ENCODE measurements around the gene RMDN2. TPM values are rescaled to one million over a fixed set of nuclear protein-coding genes. Genes with fewer than 3 reads are reported as not detected.

Gene RMDN2
- total and polyA plus RNA-seq, 3 experiments from 2014 or later: 4.1 to 6.3 (median 4.2) TPM

DNA sequence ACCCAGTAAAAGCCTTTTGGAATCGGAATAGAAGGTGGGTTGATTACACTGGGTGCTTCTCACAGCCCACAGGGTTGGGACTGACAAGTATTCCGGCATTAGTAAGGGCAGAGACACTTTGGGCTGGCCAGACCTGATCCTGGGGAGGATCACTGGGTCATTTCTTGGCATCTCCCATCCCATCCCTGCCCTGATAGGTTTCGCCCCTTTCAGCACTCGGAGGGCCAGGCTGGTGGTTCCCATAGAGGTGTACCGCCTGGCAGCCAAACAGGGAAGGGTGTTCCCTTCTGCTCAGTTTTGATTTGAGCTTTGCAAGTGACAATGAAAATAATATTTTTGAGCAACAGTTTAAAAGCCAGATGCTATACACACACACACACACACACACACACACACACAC is 113.6 kb downstream of the RMDN2 start:
- no peak for DNase-seq
- H3K9me3 Mint-ChIP-seq: peaks cover 0 to 6% (median 4%) of the 10 kb centered on the region in 5 donors
- H3K36me3 ChIP-seq (ENCODE audit: insufficient read depth, low read length): no peaks in the 10 kb centered on the region
- ChIA-PET POLR2A (interaction anchor here (0.7 kb wide), 1 partner anchor 610 kb away, joined by 3 read pairs; no protein-coding TSS in a partner anchor), CTCF (no interaction called here)
- no peaks in the 10 kb centered on the region for H3K9me3 ChIP-seq (ENCODE audit: low read length)
- H3K4me3 ChIP-seq (ENCODE audit: low read length): no peak overlapping the region
- H3K27me3 ChIP-seq (ENCODE audit: insufficient read depth, low read length, poor library complexity, severe bottlenecking): peaks cover 7% of the 10 kb centered on the region
- H3K4me3 Mint-ChIP-seq: no peak overlapping the region
- no peak overlapping the region for H3K27ac Mint-ChIP-seq
- H3K36me3 Mint-ChIP-seq: peaks cover 0 to 10% (median 2%) of the 10 kb centered on the region in 3 donors
- H3K27ac ChIP-seq (ENCODE audit: low read depth, low read length): no peak overlapping the region
- H3K4me1 Mint-ChIP-seq: peaks cover 4 to 11% (median 9%) of the 10 kb centered on the region in 3 donors
- peaks cover 27 to 75% of the 10 kb centered on the region in 2 donors for H3K27me3 Mint-ChIP-seq
- H3K4me1 ChIP-seq (ENCODE audit: insufficient read depth, low read length): no peaks in the 10 kb centered on the region

DNA sequence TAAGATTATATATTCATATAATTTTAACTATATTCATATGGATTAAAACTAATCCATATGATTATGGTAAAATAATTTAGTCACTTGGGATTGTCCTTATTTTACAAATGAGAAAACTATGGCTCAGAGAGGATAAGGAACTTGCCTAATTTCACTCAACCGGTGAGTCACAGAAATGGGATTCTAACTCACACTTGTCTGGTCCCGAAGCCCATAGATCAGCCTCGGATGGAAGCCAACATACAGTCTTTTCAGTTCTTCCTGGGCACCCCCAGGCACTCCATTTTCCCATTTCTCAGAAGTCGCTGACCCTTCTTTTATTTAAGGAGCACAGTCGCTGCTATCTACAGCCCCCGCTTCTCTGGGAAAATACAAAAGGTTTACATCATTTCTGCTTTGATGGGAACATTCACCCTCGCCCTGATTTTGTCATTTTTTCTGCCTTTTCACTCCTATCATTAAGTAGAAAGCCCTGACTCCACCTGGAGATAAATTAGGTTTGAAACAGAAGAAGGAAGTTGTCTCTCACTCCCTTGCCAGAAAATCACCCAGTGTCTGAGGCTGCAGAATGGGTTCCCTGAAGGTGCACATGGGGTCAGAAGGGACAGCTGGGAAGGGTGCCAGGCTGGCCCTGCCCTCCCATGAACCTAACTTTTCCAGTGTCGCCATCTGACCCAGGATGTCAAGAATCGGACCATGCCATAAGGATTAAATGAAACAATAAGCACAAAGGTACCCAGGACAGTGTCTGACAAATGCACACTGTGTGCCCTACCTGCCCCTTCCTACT is 114.2 kb downstream of the RMDN2 start:
- Histone ChIP-seq H3K9me3 (ENCODE audit: low read length) (no peaks in the 10 kb centered on the region), H3K27ac (ENCODE audit: low read depth, low read length) (no peak overlapping the region), H3K4me1 (ENCODE audit: insufficient read depth, low read length) (no peaks in the 10 kb centered on the region), H3K4me3 (ENCODE audit: low read length) (no peak overlapping the region), H3K36me3 (ENCODE audit: insufficient read depth, low read length) (no peaks in the 10 kb centered on the region), H3K27me3 (ENCODE audit: insufficient read depth, low read length, poor library complexity, severe bottlenecking) (peaks cover 7% of the 10 kb centered on the region)
- H3K27ac Mint-ChIP-seq: no peak overlapping the region
- DNase-seq: no peak
- peaks cover 0 to 6% (median 4%) of the 10 kb centered on the region in 5 donors for H3K9me3 Mint-ChIP-seq
- peaks cover 0 to 12% (median 2%) of the 10 kb centered on the region in 3 donors for H3K36me3 Mint-ChIP-seq
- CTCF ChIA-PET: no interaction called here
- H3K4me1 Mint-ChIP-seq: peaks cover 4 to 11% (median 9%) of the 10 kb centered on the region in 3 donors
- POLR2A ChIA-PET: no interaction called here
- peaks cover 29 to 72% of the 10 kb centered on the region in 2 donors for H3K27me3 Mint-ChIP-seq
- peak overlapping the region in 1 of 7 donors; percentile 33 for H3K4me3 Mint-ChIP-seq

DNA sequence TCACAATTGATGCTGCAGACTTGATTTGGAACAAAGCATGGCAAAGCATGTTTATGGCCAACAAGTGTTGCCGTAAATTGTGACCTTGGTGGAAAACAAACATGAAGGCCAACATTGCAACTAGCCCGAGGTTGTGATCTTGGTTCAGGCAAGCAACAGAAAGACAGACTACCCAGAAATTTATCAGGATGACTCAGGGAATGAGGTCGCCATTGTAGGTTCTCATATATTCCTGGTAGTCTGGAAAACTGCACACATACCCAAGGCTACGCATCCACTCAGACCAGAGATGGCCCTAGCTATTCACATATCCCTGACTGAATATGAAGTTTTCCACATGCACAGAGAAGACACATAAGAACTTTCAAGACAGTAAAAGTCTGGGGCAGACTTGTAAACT is 120.7 kb downstream of the RMDN2 start:
- peaks cover 0 to 6% (median 4%) of the 10 kb centered on the region in 5 donors for H3K9me3 Mint-ChIP-seq
- no peaks in the 10 kb centered on the region for H3K9me3 ChIP-seq (ENCODE audit: low read length)
- CTCF ChIA-PET: no interaction called here
- H3K27me3 Mint-ChIP-seq: peaks cover 12 to 49% of the 10 kb centered on the region in 2 donors
- peaks cover 0 to 15% (median 1%) of the 10 kb centered on the region in 3 donors for H3K36me3 Mint-ChIP-seq
- no peaks in the 10 kb centered on the region for H3K4me1 ChIP-seq (ENCODE audit: insufficient read depth, low read length)
- H3K4me1 Mint-ChIP-seq: no peaks in the 10 kb centered on the region
- POLR2A ChIA-PET: no interaction called here
- no peak for DNase-seq
- no peak overlapping the region for H3K4me3 Mint-ChIP-seq
- H3K36me3 ChIP-seq (ENCODE audit: insufficient read depth, low read length): no peaks in the 10 kb centered on the region
- H3K4me3 ChIP-seq (ENCODE audit: low read length): no peak overlapping the region
- no peak overlapping the region for H3K27ac ChIP-seq (ENCODE audit: low read depth, low read length)
- H3K27ac Mint-ChIP-seq: no peak overlapping the region
- no peaks in the 10 kb centered on the region for H3K27me3 ChIP-seq (ENCODE audit: insufficient read depth, low read length, poor library complexity, severe bottlenecking)

DNA sequence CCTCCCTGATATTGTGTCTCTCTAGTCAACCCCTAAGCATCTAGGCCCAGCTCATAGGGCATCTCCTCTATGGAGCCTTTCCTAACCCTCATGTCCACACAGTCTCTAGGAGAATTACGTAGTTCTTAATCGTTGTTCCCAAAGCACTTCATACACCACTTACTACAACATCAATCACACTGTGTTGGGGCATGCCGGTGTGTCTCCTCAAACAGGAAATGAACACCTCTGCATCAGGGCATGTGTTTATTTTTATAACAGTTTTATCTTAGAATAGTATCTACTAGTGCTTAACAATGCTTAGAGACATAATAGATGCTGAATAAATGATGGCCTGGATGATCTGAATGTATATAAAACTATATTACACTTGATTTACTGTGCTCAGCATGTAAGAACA is 131.1 kb downstream of the RMDN2 start:
- Histone ChIP-seq H3K36me3 (ENCODE audit: insufficient read depth, low read length) (no peaks in the 10 kb centered on the region), H3K27me3 (ENCODE audit: insufficient read depth, low read length, poor library complexity, severe bottlenecking) (no peaks in the 10 kb centered on the region), H3K4me1 (ENCODE audit: insufficient read depth, low read length) (no peaks in the 10 kb centered on the region), H3K9me3 (ENCODE audit: low read length) (no peaks in the 10 kb centered on the region), H3K27ac (ENCODE audit: low read depth, low read length) (no peak overlapping the region), H3K4me3 (ENCODE audit: low read length) (no peak overlapping the region)
- DNase-seq: no peak
- Mint-ChIP-seq H3K9me3 (no peaks in the 10 kb centered on the region), H3K27ac (peak overlapping the region in 1 of 8 donors; percentile 25), H3K36me3 (no peaks in the 10 kb centered on the region), H3K27me3 (peaks cover 20 to 39% of the 10 kb centered on the region in 2 donors), H3K4me1 (no peaks in the 10 kb centered on the region), H3K4me3 (no peak overlapping the region)
- ChIA-PET POLR2A (no interaction called here), CTCF (no interaction called here)

DNA sequence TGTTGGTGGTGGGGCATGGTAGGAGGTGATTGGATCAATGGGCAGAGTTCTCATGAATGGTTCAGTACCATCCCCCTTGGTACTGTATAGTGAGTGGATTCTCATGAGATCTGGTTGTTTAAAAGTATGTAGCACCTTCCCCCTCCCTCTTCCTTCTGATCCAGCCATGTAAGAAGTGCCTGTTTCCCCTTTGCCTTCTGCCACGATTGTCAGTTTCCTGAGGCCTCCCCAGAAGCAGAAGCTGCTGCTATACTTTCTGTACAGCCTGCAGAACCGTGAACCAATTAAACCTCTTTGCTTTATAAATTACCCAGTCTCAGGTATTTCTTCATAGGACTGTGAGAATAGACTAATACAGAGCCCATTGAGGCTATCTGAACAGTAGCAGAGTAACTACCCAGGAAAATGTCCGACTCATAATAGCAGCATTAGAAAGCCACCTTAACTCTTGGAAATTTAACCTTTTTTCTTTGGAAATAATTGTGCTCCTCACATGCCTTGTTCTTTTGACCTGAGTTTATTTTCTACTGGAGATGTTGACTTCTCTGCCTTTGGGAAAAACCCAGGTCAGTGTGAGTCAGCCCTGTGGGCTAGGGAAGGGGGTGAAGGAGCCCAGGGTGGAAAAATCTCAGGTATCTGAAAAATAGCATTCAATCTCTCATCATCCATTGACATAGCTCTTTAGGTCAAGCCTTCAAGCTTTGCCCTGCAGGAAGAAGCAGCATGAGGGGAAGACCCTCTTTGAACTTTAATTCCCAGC is 132.7 kb downstream of the RMDN2 start:
- POLR2A ChIA-PET: no interaction called here
- H3K36me3 Mint-ChIP-seq: no peaks in the 10 kb centered on the region
- H3K4me1 ChIP-seq (ENCODE audit: insufficient read depth, low read length): no peaks in the 10 kb centered on the region
- no peak for DNase-seq
- no peak overlapping the region for H3K27ac ChIP-seq (ENCODE audit: low read depth, low read length)
- no peak overlapping the region for H3K27ac Mint-ChIP-seq
- no peaks in the 10 kb centered on the region for H3K9me3 ChIP-seq (ENCODE audit: low read length)
- no peaks in the 10 kb centered on the region for H3K4me1 Mint-ChIP-seq
- peaks cover 21 to 41% of the 10 kb centered on the region in 2 donors for H3K27me3 Mint-ChIP-seq
- H3K27me3 ChIP-seq (ENCODE audit: insufficient read depth, low read length, poor library complexity, severe bottlenecking): no peaks in the 10 kb centered on the region
- H3K9me3 Mint-ChIP-seq: peaks cover 0 to 2% (median 0%) of the 10 kb centered on the region in 5 donors
- H3K4me3 Mint-ChIP-seq: no peak overlapping the region
- H3K4me3 ChIP-seq (ENCODE audit: low read length): no peak overlapping the region
- CTCF ChIA-PET: no interaction called here
- no peaks in the 10 kb centered on the region for H3K36me3 ChIP-seq (ENCODE audit: insufficient read depth, low read length)

DNA sequence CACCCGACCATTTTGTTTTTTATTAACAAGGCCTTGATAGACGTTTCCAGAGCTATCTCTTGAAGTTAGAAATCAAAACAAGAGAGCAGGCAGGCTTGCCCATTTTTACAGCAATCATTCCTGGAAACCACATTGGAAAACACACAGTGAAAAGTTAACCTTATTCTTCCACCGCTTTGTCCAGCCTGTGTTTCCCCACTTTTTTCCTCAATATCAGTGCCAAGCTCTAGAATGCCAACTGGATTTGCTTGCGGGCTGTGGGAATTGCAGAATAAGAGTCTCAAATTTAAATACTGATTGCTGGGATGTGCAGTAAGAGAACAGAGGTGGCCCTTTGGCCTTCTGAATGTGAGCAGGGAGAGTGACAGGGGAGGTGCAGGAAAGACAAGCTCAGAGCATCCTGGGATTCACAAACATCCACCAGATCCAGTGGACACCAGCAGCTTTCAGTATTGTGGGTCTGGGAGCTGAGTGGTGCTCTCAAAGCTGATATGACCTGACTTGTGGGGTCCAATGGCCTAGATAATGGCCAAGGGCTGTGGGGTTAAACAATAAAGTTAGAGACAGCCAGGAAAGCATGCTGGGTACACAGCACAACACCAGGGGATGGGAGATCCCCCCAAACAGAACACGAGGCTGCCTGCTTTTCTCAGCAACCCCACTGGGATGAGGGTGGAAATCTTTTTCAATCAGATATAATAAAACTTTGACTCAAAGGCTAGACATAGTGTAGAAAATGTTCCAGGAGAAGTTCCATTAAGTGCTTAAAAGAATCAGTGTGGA is 135.3 kb downstream of the RMDN2 start:
- no peaks in the 10 kb centered on the region for H3K4me1 Mint-ChIP-seq
- H3K36me3 Mint-ChIP-seq: no peaks in the 10 kb centered on the region
- H3K27me3 Mint-ChIP-seq: peaks cover 12 to 30% of the 10 kb centered on the region in 2 donors
- Histone ChIP-seq H3K27me3 (ENCODE audit: insufficient read depth, low read length, poor library complexity, severe bottlenecking) (no peaks in the 10 kb centered on the region), H3K36me3 (ENCODE audit: insufficient read depth, low read length) (no peaks in the 10 kb centered on the region), H3K27ac (ENCODE audit: low read depth, low read length) (no peak overlapping the region), H3K4me3 (ENCODE audit: low read length) (no peak overlapping the region), H3K9me3 (ENCODE audit: low read length) (no peaks in the 10 kb centered on the region), H3K4me1 (ENCODE audit: insufficient read depth, low read length) (no peaks in the 10 kb centered on the region)
- ChIA-PET CTCF (interaction anchor here (1.2 kb wide), 1 partner anchor 9 kb away, joined by 3 read pairs; no protein-coding TSS in a partner anchor), POLR2A (no interaction called here)
- DNase-seq: no peak
- no peak overlapping the region for H3K27ac Mint-ChIP-seq
- H3K4me3 Mint-ChIP-seq: no peak overlapping the region
- H3K9me3 Mint-ChIP-seq: peaks cover 0 to 3% (median 0%) of the 10 kb centered on the region in 5 donors

DNA sequence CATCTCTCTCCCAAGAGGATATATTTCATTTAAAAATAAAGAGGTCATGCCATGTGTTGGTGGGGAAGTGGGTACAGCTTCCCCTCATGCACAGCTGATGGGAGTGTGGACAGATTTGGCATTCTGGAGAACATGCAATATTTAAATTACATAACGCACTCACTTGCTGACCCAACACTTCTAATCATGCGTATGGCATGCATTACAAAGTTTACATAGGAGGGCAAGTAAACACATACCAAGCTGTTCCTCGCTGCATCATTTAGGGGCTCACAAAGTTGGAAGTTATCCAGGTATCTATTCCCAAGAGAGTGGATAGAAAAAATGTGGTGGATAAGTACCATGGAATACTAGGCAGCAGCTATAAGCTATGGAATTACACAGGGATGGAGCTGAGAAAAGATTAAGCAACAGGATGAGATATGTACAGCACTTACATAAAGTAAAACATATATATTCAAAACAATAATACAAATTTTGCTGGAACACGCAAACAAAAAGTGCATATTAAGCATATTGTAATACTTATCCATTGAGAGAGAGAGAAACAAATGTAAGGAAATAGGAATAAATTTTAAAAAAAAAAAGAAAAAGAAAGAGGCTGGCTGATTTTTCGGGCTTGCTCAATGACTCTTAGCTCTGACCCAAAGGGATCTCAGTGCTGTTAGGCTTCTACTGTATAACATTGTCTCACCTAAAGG is 139.9 kb downstream of the RMDN2 start:
- POLR2A ChIA-PET: no interaction called here
- DNase-seq: no peak
- Mint-ChIP-seq H3K36me3 (no peaks in the 10 kb centered on the region), H3K4me1 (no peaks in the 10 kb centered on the region), H3K27me3 (peaks cover 3 to 19% of the 10 kb centered on the region in 2 donors), H3K27ac (no peak overlapping the region), H3K4me3 (no peak overlapping the region), H3K9me3 (peaks cover 0 to 3% (median 0%) of the 10 kb centered on the region in 5 donors)
- no peaks in the 10 kb centered on the region for H3K9me3 ChIP-seq (ENCODE audit: low read length)
- H3K36me3 ChIP-seq (ENCODE audit: insufficient read depth, low read length): no peaks in the 10 kb centered on the region
- H3K4me3 ChIP-seq (ENCODE audit: low read length): no peak overlapping the region
- CTCF ChIA-PET: no interaction called here
- H3K4me1 ChIP-seq (ENCODE audit: insufficient read depth, low read length): no peaks in the 10 kb centered on the region
- H3K27me3 ChIP-seq (ENCODE audit: insufficient read depth, low read length, poor library complexity, severe bottlenecking): no peaks in the 10 kb centered on the region
- no peak overlapping the region for H3K27ac ChIP-seq (ENCODE audit: low read depth, low read length)

Data from CD8-positive, alpha-beta memory T cell (primary cell).